GM19351 (cell line): Measurements from ENCODE around the gene FAM72C.
"Not testable (repeated sequence)": the region's sequence is repeated elsewhere in the genome, so short reads cannot be mapped to it uniquely, and the experiment has no call there.

Experiments
- ATAC-seq: cut with Tn5 transposase; IDR thresholded peaks from one replicate; pipeline ENCODE4 v1.9.1; 2021; ENCODE audit warnings: mild to moderate bottlenecking, moderate library complexity; ENCODE audit not compliant: unreplicated experiment

Gene FAM72C

GRCh38 chr1:143987868-143988267 is 16.1 kb upstream of the FAM72C start:
- ATAC-seq: not testable (repeated sequence)

GRCh38 chr1:143984721-143985473 is 13.1 kb upstream of the FAM72C start:
- not testable (repeated sequence) for ATAC-seq

- ATAC-seq: not testable (repeated sequence)
Measured at GRCh38 chr1:143974416-143974815, 2.6 kb upstream of the FAM72C start.

GRCh38 chr1:143973876-143974414 is 2.2 kb upstream of the FAM72C start:
- ATAC-seq: not testable (repeated sequence)

GRCh38 chr1:143972753-143973326 is 1.1 kb upstream of the FAM72C start:
- ATAC-seq: peak; percentile 4

GRCh38 chr1:143965860-143966259 is 5.9 kb downstream of the FAM72C start:
- ATAC-seq: not testable (repeated sequence)

- not testable (repeated sequence) for ATAC-seq
Measured at GRCh38 chr1:143964294-143964693, 7.5 kb downstream of the FAM72C start.

- ATAC-seq: not testable (repeated sequence)
Measured at GRCh38 chr1:143955930-143956329, 15.9 kb downstream of the FAM72C start.

- ATAC-seq: not testable (repeated sequence)
Measured at GRCh38 chr1:143952913-143953312, 18.9 kb downstream of the FAM72C start.

- not testable (repeated sequence) for ATAC-seq
Measured at GRCh38 chr1:143951485-143952391, 20.0 kb downstream of the FAM72C start.

- not testable (repeated sequence) for ATAC-seq
Measured at GRCh38 chr1:143947749-143948148, 24.0 kb downstream of the FAM72C start.

GRCh38 chr1:143945253-143945652 is 26.5 kb downstream of the FAM72C start:
- not testable (repeated sequence) for ATAC-seq

GRCh38 chr1:143944576-143945240 is 27.1 kb downstream of the FAM72C start:
- not testable (repeated sequence) for ATAC-seq

- not testable (repeated sequence) for ATAC-seq
Measured at GRCh38 chr1:143943319-143943978, 28.3 kb downstream of the FAM72C start.

- ATAC-seq: not testable (repeated sequence)
Measured at GRCh38 chr1:143942238-143942860, 29.4 kb downstream of the FAM72C start.

GRCh38 chr1:143939666-143940065 is 32.1 kb downstream of the FAM72C start:
- ATAC-seq: not testable (repeated sequence)

GRCh38 chr1:143938922-143939321 is 32.9 kb downstream of the FAM72C start:
- not testable (repeated sequence) for ATAC-seq

- ATAC-seq: not testable (repeated sequence)
Measured at GRCh38 chr1:143936457-143937115, 35.2 kb downstream of the FAM72C start.

GRCh38 chr1:143919127-143919526 is 52.7 kb downstream of the FAM72C start:
- ATAC-seq: not testable (repeated sequence)
